Colonic mucosa (tissue), 4 donors: ENCODE measurements around the gene ENPEP. TPM values are rescaled to one million over a fixed set of nuclear protein-coding genes. Genes with fewer than 3 reads are reported as not detected.
"Not testable (repeated sequence)": the region's sequence is repeated elsewhere in the genome, so short reads cannot be mapped to it uniquely, and the experiment has no call there.

Experiments used
- DNase-seq: peaks from one replicate; pipeline ENCODE4 v3.0.0-alpha.2; 2020
- H3K27ac ChIP-seq: fragments of 200-600 bp; one replicate; pipeline ENCODE4 v1.8.0; 2021
- H3K27me3 ChIP-seq: fragments of 200-600 bp; one replicate; pipeline ENCODE4 v1.8.0; 2021
- H3K36me3 ChIP-seq: fragments of 200-600 bp; one replicate; pipeline ENCODE4 v1.8.0; 2021
- H3K4me1 ChIP-seq: fragments of 200-600 bp; one replicate; pipeline ENCODE4 v1.8.0; 2021; ENCODE audit warnings: mild to moderate bottlenecking
- H3K4me3 ChIP-seq: fragments of 200-600 bp; one replicate; pipeline ENCODE4 v1.8.0; 2021
- H3K9ac ChIP-seq, 2 donors: one replicate each; pipeline ENCODE4 v1.7.0; 2013; ENCODE audit warnings: control low read depth in 2 of 2, low read depth in 2 of 2, low read length in 2 of 2
- H3K9me3 ChIP-seq: fragments of 200-600 bp; one replicate; pipeline ENCODE4 v1.8.0; 2021
- CTCF ChIP-seq: fragments of 200-600 bp; IDR thresholded peaks from one replicate; pipeline ENCODE4 v1.8.0; 2022; ENCODE audit warnings: antibody characterized with exemption, mild to moderate bottlenecking
- intact Hi-C: fragments of 100-400 bp; cut with DNase I; formaldehyde crosslinking; loops from one replicate; pipeline ENCODE4 v1.14.1; 2022
- total RNA-seq, 2 donors: library from RNA; stranded (reverse); fragmentation: NEBNext Ultra II Directional in 1 of 2; extraction: Animal tissue kit (Norgen Biotek cat#: 25700) in 1 of 2; gene quantifications; one replicate each; pipeline ENCODE4 v1.2.1, GENCODE V29; 2021
- donor health status: healthy.
- donor health status: DM: no; HTN: no; CAD: no.
- donor health status: DM: no; HTN: no; CAD: no.

ENPEP gene
- under 1 TPM; 0.27 to 0.88 TPM for total RNA-seq

GRCh38 chr4:110475881-110476818 lies at the start of gene ENPEP:
TSS of gene ENPEP (plus strand) at chr4:110476155. CDS start at chr4:110476415, 260 bp downstream.
- H3K9me3 ChIP-seq, result no peaks in the 10 kb centered on the region
- no peaks in the 10 kb centered on the region for H3K27me3 ChIP-seq
- TF ChIP-seq CTCF, result no peak
- no peaks in the 10 kb centered on the region for H3K4me1 ChIP-seq
- no peak within 1 kb of the TSS for H3K4me3 ChIP-seq
- peak; percentile 42 for DNase-seq
- H3K36me3 ChIP-seq, result no peaks in the 10 kb centered on the region
- intact Hi-C loops, result loop anchor here (10.0 kb wide), 1 partner anchor 71 kb away; no protein-coding TSS in a partner anchor
- H3K9ac ChIP-seq, result no peak within 1 kb of the TSS
- H3K27ac ChIP-seq, result no peak within 1 kb of the TSS

- H3K27ac ChIP-seq, H3K9me3 ChIP-seq, intact Hi-C loops, DNase-seq, H3K36me3 ChIP-seq, H3K4me1 ChIP-seq, H3K27me3 ChIP-seq, H3K9ac ChIP-seq, H3K4me3 ChIP-seq: not testable (repeated sequence)
Measured at GRCh38 chr4:110431805-110432204, 44.1 kb upstream of the ENPEP start.

GRCh38 chr4:110437292-110437691 lies 38.7 kb upstream of the ENPEP start:
- intact Hi-C loops, H3K36me3 ChIP-seq, H3K4me1 ChIP-seq, H3K9me3 ChIP-seq, H3K27ac ChIP-seq, H3K4me3 ChIP-seq, H3K27me3 ChIP-seq, DNase-seq, H3K9ac ChIP-seq: not testable (repeated sequence)

GRCh38 chr4:110439209-110439608 lies 36.7 kb upstream of the ENPEP start:
- H3K9me3 ChIP-seq, DNase-seq, H3K27me3 ChIP-seq, H3K4me1 ChIP-seq, H3K4me3 ChIP-seq, H3K9ac ChIP-seq, H3K36me3 ChIP-seq, H3K27ac ChIP-seq, intact Hi-C loops: not testable (repeated sequence)

GRCh38 chr4:110442309-110442708 lies 33.6 kb upstream of the ENPEP start:
- TF ChIP-seq CTCF, result no peak
- H3K4me1 ChIP-seq, result no peaks in the 10 kb centered on the region
- H3K9me3 ChIP-seq, result no peaks in the 10 kb centered on the region
- no peak overlapping the region for H3K4me3 ChIP-seq
- H3K27me3 ChIP-seq, result no peaks in the 10 kb centered on the region
- intact Hi-C loops, result no loop called here
- H3K9ac ChIP-seq, result no peak overlapping the region
- H3K36me3 ChIP-seq, result no peaks in the 10 kb centered on the region
- DNase-seq, result no peak
- no peak overlapping the region for H3K27ac ChIP-seq

GRCh38 chr4:110442788-110443187 lies 33.2 kb upstream of the ENPEP start:
- Histone ChIP-seq H3K27ac (no peak overlapping the region), H3K9ac (no peak overlapping the region), H3K36me3 (no peaks in the 10 kb centered on the region), H3K4me3 (no peak overlapping the region), H3K27me3 (no peaks in the 10 kb centered on the region), H3K9me3 (no peaks in the 10 kb centered on the region), H3K4me1 (no peaks in the 10 kb centered on the region)
- TF ChIP-seq CTCF, result no peak
- DNase-seq, result no peak
- intact Hi-C loops, result no loop called here

GRCh38 chr4:110449947-110450346 lies 26.0 kb upstream of the ENPEP start:
- DNase-seq, result peak; percentile 88
- no peak overlapping the region for H3K4me3 ChIP-seq

More at GRCh38 chr4:110449947-110450346, 26.0 kb upstream of the ENPEP start:
- H3K9ac ChIP-seq, result no peak overlapping the region
- no peak for TF ChIP-seq CTCF
- H3K9me3 ChIP-seq, result no peaks in the 10 kb centered on the region
- H3K4me1 ChIP-seq, result no peaks in the 10 kb centered on the region
- intact Hi-C loops, result no loop called here
- H3K36me3 ChIP-seq, result no peaks in the 10 kb centered on the region
- H3K27me3 ChIP-seq, result no peaks in the 10 kb centered on the region
- H3K27ac ChIP-seq, result no peak overlapping the region
